IPS-NIHi7 (cell line): ENCODE data around the gene ERAL1.
A peak's percentile ranks its signal among the peaks of the same experiment; 100 is the strongest.
"Not testable (repeated sequence)": the region's sequence is repeated elsewhere in the genome, so short reads cannot be mapped to it uniquely, and the experiment has no call there.

Experiments
- DNase-seq: peaks from one replicate; pipeline ENCODE4 v3.0.0; 2012; ENCODE audit warnings: mixed read lengths; ENCODE audit errors: extremely low spot score

The ERAL1 gene

GRCh38 chr17:28853295-28853694 lies 1.5 kb upstream of the ERAL1 start:
- DNase-seq: no peak

GRCh38 chr17:28855336-28855679 lies 492 bp downstream of the ERAL1 start:
- DNase-seq: no peak

- no peak for DNase-seq
Observed at GRCh38 chr17:28856028-28856574, 1.3 kb downstream of the ERAL1 start.

GRCh38 chr17:28857905-28858800 lies 3.3 kb downstream of the ERAL1 start:
- DNase-seq: no peak

GRCh38 chr17:28858801-28859355 lies 4.1 kb downstream of the ERAL1 start:
- no peak for DNase-seq

DNA sequence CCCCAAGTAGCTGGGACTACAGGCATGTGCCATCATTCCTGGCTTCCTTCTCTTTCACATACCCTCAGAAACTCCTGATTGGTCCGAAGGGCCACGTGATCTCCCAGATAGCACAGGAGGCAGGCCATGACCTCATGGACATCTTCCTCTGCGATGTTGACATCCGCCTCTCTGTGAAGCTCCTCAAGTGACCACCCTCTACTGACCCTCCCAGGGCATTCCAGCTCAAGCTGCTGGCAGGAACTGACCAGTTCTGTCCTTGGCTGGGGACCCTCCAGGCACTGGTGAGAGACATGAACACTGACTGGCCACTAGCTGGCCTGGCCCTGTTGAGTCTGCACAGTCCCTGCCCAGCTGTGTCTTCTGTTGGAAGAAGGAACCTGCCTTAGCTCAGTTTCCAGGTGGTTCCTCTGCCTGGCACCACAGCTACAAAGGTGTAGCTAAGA lies 5.6 kb downstream of the ERAL1 start:
- DNase-seq: no peak

GRCh38 chr17:28861393-28862203 lies 6.8 kb downstream of the ERAL1 start:
- peak; percentile 42 for DNase-seq

- DNase-seq: no peak
Observed at GRCh38 chr17:28862561-28862960, 7.7 kb downstream of the ERAL1 start.

DNA sequence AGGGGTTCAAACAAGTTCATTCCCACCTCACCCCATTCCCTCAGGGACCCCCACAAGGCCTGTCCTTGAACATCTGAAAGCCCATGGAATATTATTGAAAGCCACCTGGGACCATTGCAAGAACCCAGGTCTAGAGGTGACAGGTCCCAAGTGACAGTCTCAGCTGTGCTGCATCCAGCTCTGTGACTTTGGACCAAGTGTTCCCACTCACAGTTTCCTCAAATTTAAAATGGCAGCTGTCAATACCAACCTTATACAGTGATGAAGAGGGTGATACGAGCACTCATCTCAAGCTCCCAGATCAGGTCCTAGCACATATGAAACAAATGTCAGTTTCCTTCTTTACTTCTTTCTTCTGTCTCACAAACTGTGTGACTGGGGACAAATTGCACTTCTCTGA lies 9.1 kb downstream of the ERAL1 start:
- DNase-seq: no peak

DNA sequence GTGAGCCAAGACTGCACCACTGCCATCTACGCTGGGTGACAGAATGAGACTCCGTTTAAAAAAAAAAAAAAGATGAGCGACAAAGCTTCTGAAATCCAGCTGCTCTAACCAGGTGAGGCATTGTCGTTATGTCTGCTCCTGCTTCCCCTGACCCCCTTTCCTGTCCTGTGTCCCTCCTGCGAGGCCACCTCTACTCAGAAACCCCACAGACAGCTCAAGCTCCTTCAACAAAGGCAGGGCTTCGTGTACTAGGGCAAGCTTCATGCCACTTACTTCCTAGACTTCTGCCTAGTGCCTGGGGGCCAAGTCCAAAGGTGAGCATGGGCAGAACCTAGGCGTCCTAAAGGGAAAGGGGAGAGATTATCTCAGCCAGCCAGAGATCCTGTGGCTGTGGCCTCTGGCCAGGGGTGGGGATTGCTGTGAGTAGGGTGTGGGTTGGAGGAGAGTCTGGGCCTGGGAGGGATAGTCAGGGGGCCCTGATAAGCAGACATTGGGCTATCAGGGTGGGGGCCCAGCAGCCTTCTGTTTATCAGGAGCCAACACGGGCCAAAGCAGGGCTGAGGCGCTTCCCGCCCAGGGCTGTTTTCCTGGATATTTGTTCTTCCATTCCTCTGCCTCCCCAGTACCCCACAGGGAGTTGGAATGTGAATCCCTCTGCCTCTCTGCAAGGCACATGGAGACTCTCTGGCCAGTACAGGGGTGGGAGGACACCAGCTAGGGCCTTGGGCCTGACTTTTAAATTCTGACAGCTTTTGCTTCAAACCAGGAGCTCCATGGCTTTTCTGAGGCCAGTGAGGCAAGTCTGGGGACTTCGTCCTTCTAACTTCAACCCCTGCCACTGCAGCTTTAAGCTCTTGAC lies 10.4 kb downstream of the ERAL1 start:
- no peak for DNase-seq

DNA sequence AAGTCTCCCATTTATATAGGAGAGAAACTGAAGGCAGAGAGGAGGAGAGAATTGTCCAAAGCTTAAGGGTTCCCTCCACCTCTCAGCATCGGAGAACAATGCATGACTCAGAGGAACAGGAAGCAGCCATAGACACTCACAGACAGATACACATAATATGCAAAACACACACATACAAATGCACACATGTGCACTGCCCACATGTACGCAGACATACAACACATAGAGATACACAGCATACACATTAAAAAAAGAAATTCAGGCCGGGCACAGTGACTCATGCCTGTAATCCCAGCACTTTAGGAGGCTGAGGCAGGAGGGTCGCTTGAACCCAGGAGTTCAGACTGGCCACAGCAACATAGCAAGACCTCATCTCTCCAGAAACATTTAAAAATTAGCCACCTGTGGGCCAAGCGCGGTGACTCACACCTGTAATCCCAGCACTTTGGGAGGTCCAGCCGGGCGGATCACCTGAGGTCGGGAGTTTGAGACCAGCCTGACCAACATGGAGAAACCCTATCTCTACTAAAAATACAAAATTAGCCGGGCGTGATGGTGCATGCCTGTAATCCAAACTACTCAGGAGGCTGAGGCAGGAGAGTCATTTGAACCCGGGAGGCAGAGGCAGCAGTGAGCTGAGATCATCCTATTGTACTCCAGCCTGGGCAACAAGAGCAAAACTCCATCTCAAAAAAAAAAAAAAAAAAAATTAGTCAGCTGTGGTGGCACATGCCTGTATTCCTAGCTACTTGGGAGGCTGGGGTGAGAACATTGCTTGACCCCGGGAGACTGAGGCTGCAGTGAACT lies 11.3 kb downstream of the ERAL1 start:
- no peak for DNase-seq

- no peak for DNase-seq
Observed at GRCh38 chr17:28867276-28867675, 12.5 kb downstream of the ERAL1 start.

DNA sequence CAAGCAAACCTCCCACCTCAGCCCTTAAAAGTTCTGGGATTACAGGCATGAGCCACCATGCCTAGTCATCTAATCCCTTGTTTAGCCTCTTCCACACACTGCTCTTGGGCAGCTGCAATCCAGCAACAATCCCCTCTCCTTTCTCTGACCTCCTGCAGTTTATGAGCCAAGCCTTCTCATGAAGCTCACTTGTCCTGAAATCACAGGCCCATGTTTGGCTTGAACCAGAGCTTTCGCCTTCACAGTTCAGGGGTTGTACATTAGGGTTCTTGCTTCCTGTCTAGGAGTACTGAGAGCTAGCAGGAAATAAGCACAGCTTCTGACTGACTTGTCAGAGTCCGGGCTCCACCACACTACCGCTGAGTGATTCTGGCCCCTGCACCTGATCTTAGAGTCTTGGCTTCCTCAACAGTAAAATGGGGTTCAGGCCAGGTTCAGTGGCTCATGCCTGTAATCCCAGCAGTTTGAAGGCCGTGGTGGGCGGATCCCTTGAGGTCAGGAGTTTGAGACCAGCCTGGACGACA lies 16.3 kb downstream of the ERAL1 start:
- DNase-seq: no peak

DNA sequence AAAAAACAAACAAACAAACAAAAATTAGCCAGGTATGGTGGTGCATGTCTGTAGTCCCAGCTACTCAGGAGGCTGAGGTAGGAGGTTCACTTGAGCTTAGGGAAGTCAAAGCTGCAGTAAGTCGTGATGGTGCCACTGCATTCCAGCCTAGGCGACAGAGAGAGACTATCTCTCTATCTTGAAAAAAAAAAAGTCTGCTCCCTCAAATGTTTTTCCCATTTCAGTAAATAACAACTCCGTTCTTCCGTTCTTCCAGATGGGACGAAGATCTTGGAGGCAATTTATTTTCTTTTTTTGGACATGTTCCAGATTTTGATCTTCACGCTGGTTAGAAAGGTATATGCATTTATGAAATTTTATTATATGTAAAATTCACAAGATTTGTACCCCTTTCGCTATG lies 19.0 kb downstream of the ERAL1 start:
- no peak for DNase-seq

- DNase-seq: no peak
Observed at GRCh38 chr17:28874750-28875149, 19.9 kb downstream of the ERAL1 start.

DNA sequence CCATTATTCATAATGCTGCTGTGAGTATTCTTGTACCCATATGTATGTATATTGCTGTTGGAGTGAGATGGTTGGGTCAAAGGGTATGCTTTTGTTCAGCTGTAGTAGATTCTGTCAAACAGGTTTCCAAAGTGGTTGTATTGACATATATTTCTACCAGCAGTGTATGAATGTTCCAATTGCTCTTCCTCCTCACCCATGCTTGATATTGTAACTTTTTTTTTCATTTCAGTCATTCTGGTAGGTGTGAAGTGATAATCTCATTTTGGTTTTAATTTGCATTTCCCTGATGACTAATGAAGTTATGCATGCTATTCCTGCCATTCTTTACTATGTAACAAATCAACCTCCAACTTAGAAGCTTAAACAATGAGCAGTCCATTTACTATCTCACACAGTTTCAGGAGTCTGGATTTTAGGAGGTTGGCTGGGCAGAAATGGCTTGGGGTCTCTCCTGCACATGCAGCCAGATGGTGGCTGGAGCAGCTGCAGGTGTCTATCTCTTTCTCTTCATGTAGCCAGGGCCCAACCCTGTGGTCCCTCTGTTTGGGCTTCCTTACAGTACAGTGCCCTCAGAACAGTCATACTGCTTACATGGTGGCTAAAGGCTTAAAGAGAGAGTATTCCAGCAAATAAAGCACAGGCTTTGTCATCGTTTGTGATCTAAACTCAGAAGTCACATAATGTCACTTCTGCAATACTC lies 21.2 kb downstream of the ERAL1 start:
- DNase-seq: no peak

DNA sequence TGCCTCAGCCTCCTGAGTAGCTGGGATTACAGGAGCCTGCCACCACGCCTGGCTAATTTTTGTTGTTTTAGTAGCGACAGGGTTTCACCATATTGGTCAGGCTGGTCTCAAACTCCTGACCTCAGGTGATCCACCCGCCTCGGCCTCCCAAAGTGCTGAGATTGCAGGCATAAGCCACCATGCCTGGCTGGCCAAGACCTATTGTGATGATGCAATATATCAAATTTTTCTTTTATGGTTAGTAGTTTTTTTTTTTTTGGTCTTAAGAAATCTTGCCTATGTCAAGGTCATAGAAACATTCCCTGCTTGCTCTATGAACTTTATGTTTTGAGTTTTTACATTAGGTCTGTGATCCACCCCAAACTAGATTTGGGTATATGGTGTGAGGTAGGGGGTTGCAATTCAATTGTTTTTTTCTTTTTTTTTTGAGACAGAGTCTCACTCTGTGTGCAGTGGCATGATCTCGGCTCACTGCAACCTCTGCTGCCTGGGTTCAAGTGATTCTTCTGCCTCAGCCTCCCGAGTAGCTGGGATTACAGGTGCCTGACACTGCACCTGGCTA lies 22.4 kb downstream of the ERAL1 start:
- DNase-seq: not testable (repeated sequence)

DNA sequence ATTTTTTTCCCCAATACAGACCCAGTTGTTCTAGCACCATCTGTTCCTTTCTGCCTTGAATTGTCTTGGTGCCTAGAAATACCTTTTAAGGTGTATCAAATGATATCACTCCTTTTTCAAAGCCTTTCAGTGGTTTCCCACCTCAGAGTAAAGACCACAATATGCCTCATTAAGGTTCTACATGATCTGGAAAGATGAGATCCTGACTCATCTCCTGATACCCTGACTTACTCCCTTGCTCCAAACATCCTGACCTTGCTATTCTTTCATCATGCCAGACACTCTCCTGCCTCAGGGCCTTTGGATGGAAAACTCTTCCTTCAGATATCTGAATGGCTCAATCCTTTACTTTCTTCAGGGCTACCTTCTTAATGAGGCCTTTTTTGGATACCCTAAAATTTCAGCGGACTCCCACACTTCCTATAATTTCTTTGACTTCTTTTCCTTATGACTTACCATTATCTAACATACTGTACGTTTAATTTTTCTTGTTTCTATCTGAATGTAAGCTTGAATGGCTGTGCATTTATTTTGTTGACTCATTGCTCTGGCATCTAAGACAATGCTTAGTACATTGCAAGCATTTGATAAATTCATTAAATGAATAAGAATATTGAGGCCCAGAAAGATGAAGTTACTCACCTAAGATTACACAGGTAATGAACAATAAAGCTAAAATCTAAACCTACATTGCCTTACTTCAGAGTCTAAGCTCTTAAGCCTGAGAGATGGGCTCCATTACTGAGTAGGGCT lies 23.5 kb downstream of the ERAL1 start:
- no peak for DNase-seq

DNA sequence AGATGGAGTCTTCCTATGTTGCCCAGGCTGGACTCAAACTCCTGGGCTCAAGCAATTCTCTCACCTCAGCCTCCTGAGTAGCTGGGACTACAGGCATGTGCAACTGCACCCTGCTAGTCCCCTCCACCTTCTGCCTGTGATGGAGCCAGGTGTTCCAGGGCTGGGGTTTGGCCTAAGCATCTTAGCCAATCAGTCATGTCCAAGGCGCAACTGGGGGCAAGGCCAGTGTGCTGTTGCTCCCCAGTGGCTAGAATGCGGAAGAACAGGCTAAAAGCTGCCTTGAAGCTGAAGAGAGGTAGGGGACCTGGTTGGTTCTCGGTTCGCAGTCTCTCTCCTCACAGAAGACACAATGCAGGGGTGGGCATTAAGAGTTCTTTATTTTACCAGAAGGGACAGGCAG lies 24.2 kb downstream of the ERAL1 start:
- DNase-seq: peak; percentile 96
